Measurements from ENCODE around the gene SLC2A9. TPM values are rescaled to one million over a fixed set of nuclear protein-coding genes. Genes with fewer than 3 reads are reported as not detected.

The SLC2A9 gene
- total RNA-seq, 2 experiments from 2014 or later = not detected

GRCh38 chr4:10061650-10062415, 40.5 kb upstream of the SLC2A9 start:
- no peak overlapping the region for H3K4me2 ChIP-seq (ENCODE audit: low read length)
- H3K4me3 ChIP-seq (ENCODE audit: low read depth, low read length, poor library complexity, severe bottlenecking) = no peak overlapping the region
- H3K36me3 ChIP-seq (ENCODE audit: insufficient read depth, low read length) = no peaks in the 10 kb centered on the region
- H3K27ac ChIP-seq (ENCODE audit: low read depth, low read length, poor library complexity, severe bottlenecking) = no peak overlapping the region
- BruUV-seq (replicated peaks) = no TSS peak
- H3K4me1 ChIP-seq (ENCODE audit: insufficient read depth, low read length, poor library complexity, severe bottlenecking) = no peaks in the 10 kb centered on the region
- POLR2A ChIA-PET = interaction anchor here (0.7 kb wide), 1 partner anchor 103 kb away, joined by 4 read pairs; no protein-coding TSS in a partner anchor
- DNase-seq (ENCODE audit: low spot score) = no peak
- intact Hi-C loops (cut with micrococcal nuclease; ENCODE audit: unreplicated experiment) = loop anchor here (2.0 kb wide), 1 partner anchor 299 kb away; no protein-coding TSS in a partner anchor
- CTCF ChIA-PET (ENCODE audit: unreplicated experiment) = no interaction called here
- no peak overlapping the region for H2AFZ ChIP-seq (ENCODE audit: low read length)
- H3K9me3 ChIP-seq (ENCODE audit: low read length) = no peaks in the 10 kb centered on the region
- H3K9me2 ChIP-seq (ENCODE audit: insufficient read depth, low read length) = no peaks in the 10 kb centered on the region
- H4K20me1 ChIP-seq (ENCODE audit: insufficient read depth, low read length) = no peaks in the 10 kb centered on the region
- H3K79me2 ChIP-seq (ENCODE audit: insufficient read depth, low read depth, low read length) = no peaks in the 10 kb centered on the region
- TF ChIP-seq EZH2phosphoT487 (IDR thresholded peaks at IDR 0.05; ENCODE audit: borderline replicate concordance, low read depth, low read length) (no peak), CTCF (conservative IDR thresholded peaks at IDR 0.05; ENCODE audit: low read length) (no peak)

GRCh38 chr4:10058371-10058770, 37.1 kb upstream of the SLC2A9 start:
- Histone ChIP-seq H3K9me2 (ENCODE audit: insufficient read depth, low read length) (no peaks in the 10 kb centered on the region), H3K4me1 (ENCODE audit: insufficient read depth, low read length, poor library complexity, severe bottlenecking) (peaks cover 15% of the 10 kb centered on the region), H4K20me1 (ENCODE audit: insufficient read depth, low read length) (no peaks in the 10 kb centered on the region), H3K9me3 (ENCODE audit: low read length) (no peaks in the 10 kb centered on the region), H2AFZ (ENCODE audit: low read length) (no peak overlapping the region), H3K4me2 (ENCODE audit: low read length) (no peak overlapping the region), H3K79me2 (ENCODE audit: insufficient read depth, low read depth, low read length) (no peaks in the 10 kb centered on the region), H3K27ac (ENCODE audit: low read depth, low read length, poor library complexity, severe bottlenecking) (no peak overlapping the region), H3K36me3 (ENCODE audit: insufficient read depth, low read length) (no peaks in the 10 kb centered on the region), H3K4me3 (ENCODE audit: low read depth, low read length, poor library complexity, severe bottlenecking) (no peak overlapping the region)
- CTCF ChIA-PET (ENCODE audit: unreplicated experiment) = no interaction called here
- BruUV-seq (replicated peaks) = no TSS peak
- no peak for DNase-seq (ENCODE audit: low spot score)
- POLR2A ChIA-PET = no interaction called here
- intact Hi-C loops (cut with micrococcal nuclease; ENCODE audit: unreplicated experiment) = no loop called here
- TF ChIP-seq CTCF (conservative IDR thresholded peaks at IDR 0.05; ENCODE audit: low read length) (no peak), EZH2phosphoT487 (IDR thresholded peaks at IDR 0.05; ENCODE audit: borderline replicate concordance, low read depth, low read length) (no peak)

- no peak for TF ChIP-seq CTCF (conservative IDR thresholded peaks at IDR 0.05; ENCODE audit: low read length)
- no peak for TF ChIP-seq EZH2phosphoT487 (IDR thresholded peaks at IDR 0.05; ENCODE audit: borderline replicate concordance, low read depth, low read length)
- H3K4me3 ChIP-seq (ENCODE audit: low read depth, low read length, poor library complexity, severe bottlenecking) = no peak overlapping the region
- no peaks in the 10 kb centered on the region for H3K9me3 ChIP-seq (ENCODE audit: low read length)
- no peaks in the 10 kb centered on the region for H3K36me3 ChIP-seq (ENCODE audit: insufficient read depth, low read length)
- POLR2A ChIA-PET = no interaction called here
- no TSS peak for BruUV-seq (replicated peaks)
- H3K9me2 ChIP-seq (ENCODE audit: insufficient read depth, low read length) = no peaks in the 10 kb centered on the region
- no peak overlapping the region for H3K4me2 ChIP-seq (ENCODE audit: low read length)
- no peaks in the 10 kb centered on the region for H3K79me2 ChIP-seq (ENCODE audit: insufficient read depth, low read depth, low read length)
- intact Hi-C loops (cut with micrococcal nuclease; ENCODE audit: unreplicated experiment) = no loop called here
- H4K20me1 ChIP-seq (ENCODE audit: insufficient read depth, low read length) = no peaks in the 10 kb centered on the region
- no peak overlapping the region for H3K27ac ChIP-seq (ENCODE audit: low read depth, low read length, poor library complexity, severe bottlenecking)
- no peak overlapping the region for H2AFZ ChIP-seq (ENCODE audit: low read length)
- CTCF ChIA-PET (ENCODE audit: unreplicated experiment) = no interaction called here
- H3K4me1 ChIP-seq (ENCODE audit: insufficient read depth, low read length, poor library complexity, severe bottlenecking) = peaks cover 15% of the 10 kb centered on the region
- no peak for DNase-seq (ENCODE audit: low spot score)
These were observed 35.7 kb upstream of the SLC2A9 start for GRCh38 chr4:10057023-10057395.

Data from OCI-LY7 (cell line).